Measurements from ENCODE around the gene KLHL29. TPM values are rescaled to one million over a fixed set of nuclear protein-coding genes. Genes with fewer than 3 reads are reported as not detected.

The KLHL29 gene
- 5.7 and 11.0 TPM in 2 replicates for total RNA-seq
- polyA plus RNA-seq, result 5.6 and 14.2 TPM in 2 replicates

- H3K4me1 ChIP-seq (ENCODE audit: low read depth), result no peaks in the 10 kb centered on the region
- H3K27me3 ChIP-seq, result peaks cover 83% of the 10 kb centered on the region
- TF ChIP-seq, protein P1, sequence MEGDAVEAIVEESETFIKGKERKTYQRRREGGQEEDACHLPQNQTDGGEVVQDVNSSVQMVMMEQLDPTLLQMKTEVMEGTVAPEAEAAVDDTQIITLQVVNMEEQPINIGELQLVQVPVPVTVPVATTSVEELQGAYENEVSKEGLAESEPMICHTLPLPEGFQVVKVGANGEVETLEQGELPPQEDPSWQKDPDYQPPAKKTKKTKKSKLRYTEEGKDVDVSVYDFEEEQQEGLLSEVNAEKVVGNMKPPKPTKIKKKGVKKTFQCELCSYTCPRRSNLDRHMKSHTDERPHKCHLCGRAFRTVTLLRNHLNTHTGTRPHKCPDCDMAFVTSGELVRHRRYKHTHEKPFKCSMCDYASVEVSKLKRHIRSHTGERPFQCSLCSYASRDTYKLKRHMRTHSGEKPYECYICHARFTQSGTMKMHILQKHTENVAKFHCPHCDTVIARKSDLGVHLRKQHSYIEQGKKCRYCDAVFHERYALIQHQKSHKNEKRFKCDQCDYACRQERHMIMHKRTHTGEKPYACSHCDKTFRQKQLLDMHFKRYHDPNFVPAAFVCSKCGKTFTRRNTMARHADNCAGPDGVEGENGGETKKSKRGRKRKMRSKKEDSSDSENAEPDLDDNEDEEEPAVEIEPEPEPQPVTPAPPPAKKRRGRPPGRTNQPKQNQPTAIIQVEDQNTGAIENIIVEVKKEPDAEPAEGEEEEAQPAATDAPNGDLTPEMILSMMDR (IDR thresholded peaks at IDR 0.05; ENCODE audit: low read depth, low read length), result no peak
- peak within 1 kb of the TSS; percentile 44 for H3K4me3 ChIP-seq
- peak; percentile 82 for DNase-seq (ENCODE audit: low read depth in 1 of 2, low spot score in 1 of 2)
- H3K9me3 ChIP-seq (ENCODE audit: low read depth), result no peaks in the 10 kb centered on the region
- H3K36me3 ChIP-seq, result no peaks in the 10 kb centered on the region
- H3K27ac ChIP-seq, result no peak within 1 kb of the TSS
Measured at GRCh38 chr2:23384551-23385343, at the start of gene KLHL29. TSS of gene KLHL29 (plus strand) at chr2:23385179. CDS start at chr2:23562197, 177,018 bp downstream.

GRCh38 chr2:23335550-23335949 lies 49.4 kb upstream of the KLHL29 start:
- peaks cover 19% of the 10 kb centered on the region for H3K4me1 ChIP-seq (ENCODE audit: low read depth)
- TF ChIP-seq, protein P1 (IDR thresholded peaks at IDR 0.05; ENCODE audit: low read depth, low read length), result no peak
- H3K9me3 ChIP-seq (ENCODE audit: low read depth), result no peaks in the 10 kb centered on the region
- no peak overlapping the region for H3K27ac ChIP-seq
- no peak for DNase-seq (ENCODE audit: low read depth in 1 of 2, low spot score in 1 of 2)
- no peaks in the 10 kb centered on the region for H3K36me3 ChIP-seq
- H3K27me3 ChIP-seq, result peaks cover 8% of the 10 kb centered on the region
- H3K4me3 ChIP-seq, result no peak overlapping the region

DNA sequence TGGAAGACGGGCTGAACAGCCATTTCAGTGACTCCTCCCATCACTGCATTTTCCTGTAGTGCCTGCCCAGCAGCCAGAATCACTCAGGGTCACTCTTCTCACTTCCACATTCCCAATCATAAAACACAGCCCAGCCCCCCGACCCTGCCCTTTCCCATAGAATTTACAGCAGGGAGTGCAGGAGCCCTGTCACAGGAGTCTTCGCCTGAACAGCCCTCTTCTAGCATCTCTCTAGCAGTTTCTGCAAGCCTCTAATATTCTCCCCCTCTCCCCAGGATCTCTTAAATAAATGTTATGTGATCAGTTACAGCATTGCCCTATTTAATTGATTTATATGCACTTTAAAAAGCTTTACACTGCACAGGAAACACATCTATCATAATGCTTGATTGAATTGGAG lies 42.9 kb upstream of the KLHL29 start:
- H3K27ac ChIP-seq, result no peak overlapping the region
- H3K4me3 ChIP-seq, result no peak overlapping the region
- no peak for DNase-seq (ENCODE audit: low read depth in 1 of 2, low spot score in 1 of 2)
- no peaks in the 10 kb centered on the region for H3K36me3 ChIP-seq
- no peaks in the 10 kb centered on the region for H3K4me1 ChIP-seq (ENCODE audit: low read depth)
- H3K27me3 ChIP-seq, result no peaks in the 10 kb centered on the region
- TF ChIP-seq, protein P1 (IDR thresholded peaks at IDR 0.05; ENCODE audit: low read depth, low read length), result no peak
- H3K9me3 ChIP-seq (ENCODE audit: low read depth), result no peaks in the 10 kb centered on the region

DNA sequence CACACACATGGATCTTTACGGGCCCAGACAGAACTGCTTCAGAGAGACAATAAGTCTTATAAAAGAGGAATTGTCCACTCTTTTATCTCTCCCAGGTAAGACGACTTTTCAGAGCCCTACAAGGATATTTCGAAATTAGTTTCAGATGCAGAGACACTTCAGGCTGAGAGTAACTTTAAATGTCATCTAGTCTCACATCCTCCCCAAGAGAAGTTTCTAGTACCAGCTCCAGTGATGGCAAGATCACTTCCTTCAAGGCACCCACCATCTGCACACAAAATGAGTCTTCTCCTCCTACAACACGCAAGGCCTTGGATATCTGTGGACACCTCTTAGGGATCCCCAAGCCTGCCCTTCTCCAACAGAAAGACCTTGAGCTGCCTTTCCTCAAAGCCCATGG lies 39.0 kb upstream of the KLHL29 start:
- Histone ChIP-seq H3K27ac (no peak overlapping the region), H3K36me3 (no peaks in the 10 kb centered on the region), H3K9me3 (ENCODE audit: low read depth) (no peaks in the 10 kb centered on the region), H3K4me1 (ENCODE audit: low read depth) (no peaks in the 10 kb centered on the region), H3K27me3 (no peaks in the 10 kb centered on the region), H3K4me3 (no peak overlapping the region)
- no peak for DNase-seq (ENCODE audit: low read depth in 1 of 2, low spot score in 1 of 2)
- TF ChIP-seq, protein P1 (IDR thresholded peaks at IDR 0.05; ENCODE audit: low read depth, low read length), result no peak

DNA sequence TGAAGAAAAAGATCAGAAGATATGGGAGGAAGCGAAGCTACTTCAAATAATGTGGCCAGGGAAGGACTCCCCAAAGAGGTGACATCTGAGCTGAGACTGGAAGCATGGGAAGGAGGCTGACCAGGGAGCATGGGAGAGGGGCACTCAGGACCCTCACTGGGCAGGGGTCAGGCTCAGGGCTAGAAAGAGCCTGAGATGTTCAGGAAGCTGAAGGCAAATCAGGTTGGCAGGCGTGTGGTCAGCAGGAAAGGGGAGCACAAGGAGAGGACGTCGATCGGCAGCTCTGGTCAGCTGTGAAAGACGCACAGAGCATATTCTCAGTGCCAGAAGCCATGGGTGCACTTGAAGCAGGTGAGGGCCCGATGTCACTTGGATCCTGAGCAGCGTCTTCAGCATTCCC lies 38.2 kb upstream of the KLHL29 start:
- Histone ChIP-seq H3K4me3 (no peak overlapping the region), H3K27me3 (no peaks in the 10 kb centered on the region), H3K9me3 (ENCODE audit: low read depth) (no peaks in the 10 kb centered on the region), H3K36me3 (no peaks in the 10 kb centered on the region), H3K27ac (no peak overlapping the region), H3K4me1 (ENCODE audit: low read depth) (no peaks in the 10 kb centered on the region)
- TF ChIP-seq, protein P1 (IDR thresholded peaks at IDR 0.05; ENCODE audit: low read depth, low read length), result no peak
- no peak for DNase-seq (ENCODE audit: low read depth in 1 of 2, low spot score in 1 of 2)
